Measurements from ENCODE around the gene ZNF57.
"Not testable (repeated sequence)": the region's sequence is repeated elsewhere in the genome, so short reads cannot be mapped to it uniquely, and the experiment has no call there.

GRCh38 chr19:2903326-2903725 is 2.6 kb downstream of the ZNF57 start:
- not testable (repeated sequence) for TF ChIP-seq POLR2A (IDR thresholded peaks at IDR 0.05)
- TF ChIP-seq, protein P1, sequence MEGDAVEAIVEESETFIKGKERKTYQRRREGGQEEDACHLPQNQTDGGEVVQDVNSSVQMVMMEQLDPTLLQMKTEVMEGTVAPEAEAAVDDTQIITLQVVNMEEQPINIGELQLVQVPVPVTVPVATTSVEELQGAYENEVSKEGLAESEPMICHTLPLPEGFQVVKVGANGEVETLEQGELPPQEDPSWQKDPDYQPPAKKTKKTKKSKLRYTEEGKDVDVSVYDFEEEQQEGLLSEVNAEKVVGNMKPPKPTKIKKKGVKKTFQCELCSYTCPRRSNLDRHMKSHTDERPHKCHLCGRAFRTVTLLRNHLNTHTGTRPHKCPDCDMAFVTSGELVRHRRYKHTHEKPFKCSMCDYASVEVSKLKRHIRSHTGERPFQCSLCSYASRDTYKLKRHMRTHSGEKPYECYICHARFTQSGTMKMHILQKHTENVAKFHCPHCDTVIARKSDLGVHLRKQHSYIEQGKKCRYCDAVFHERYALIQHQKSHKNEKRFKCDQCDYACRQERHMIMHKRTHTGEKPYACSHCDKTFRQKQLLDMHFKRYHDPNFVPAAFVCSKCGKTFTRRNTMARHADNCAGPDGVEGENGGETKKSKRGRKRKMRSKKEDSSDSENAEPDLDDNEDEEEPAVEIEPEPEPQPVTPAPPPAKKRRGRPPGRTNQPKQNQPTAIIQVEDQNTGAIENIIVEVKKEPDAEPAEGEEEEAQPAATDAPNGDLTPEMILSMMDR (IDR thresholded peaks at IDR 0.05) = not testable (repeated sequence)

Data from uterus (tissue), 2 donors.